ENCODE results near the gene SFMBT1.

SFMBT1 gene, protein sequence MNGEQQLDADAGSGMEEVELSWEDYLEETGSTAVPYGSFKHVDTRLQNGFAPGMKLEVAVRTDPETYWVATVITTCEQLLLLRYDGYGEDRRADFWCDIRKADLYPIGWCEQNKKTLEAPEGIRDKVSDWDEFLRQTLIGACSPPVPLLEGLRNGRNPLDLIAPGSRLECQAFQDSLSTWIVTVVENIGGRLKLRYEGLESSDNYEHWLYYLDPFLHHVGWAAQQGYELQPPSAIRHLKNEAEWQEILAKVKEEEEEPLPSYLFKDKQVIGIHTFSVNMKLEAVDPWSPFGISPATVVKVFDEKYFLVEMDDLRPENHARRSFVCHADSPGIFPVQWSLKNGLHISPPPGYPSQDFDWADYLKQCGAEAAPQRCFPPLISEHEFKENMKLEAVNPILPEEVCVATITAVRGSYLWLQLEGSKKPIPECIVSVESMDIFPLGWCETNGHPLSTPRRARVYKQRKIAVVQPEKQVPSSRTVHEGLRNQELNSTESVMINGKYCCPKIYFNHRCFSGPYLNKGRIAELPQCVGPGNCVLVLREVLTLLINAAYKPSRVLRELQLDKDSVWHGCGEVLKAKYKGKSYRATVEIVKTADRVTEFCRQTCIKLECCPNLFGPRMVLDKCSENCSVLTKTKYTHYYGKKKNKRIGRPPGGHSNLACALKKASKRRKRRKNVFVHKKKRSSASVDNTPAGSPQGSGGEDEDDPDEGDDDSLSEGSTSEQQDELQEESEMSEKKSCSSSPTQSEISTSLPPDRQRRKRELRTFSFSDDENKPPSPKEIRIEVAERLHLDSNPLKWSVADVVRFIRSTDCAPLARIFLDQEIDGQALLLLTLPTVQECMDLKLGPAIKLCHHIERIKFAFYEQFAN

DNA sequence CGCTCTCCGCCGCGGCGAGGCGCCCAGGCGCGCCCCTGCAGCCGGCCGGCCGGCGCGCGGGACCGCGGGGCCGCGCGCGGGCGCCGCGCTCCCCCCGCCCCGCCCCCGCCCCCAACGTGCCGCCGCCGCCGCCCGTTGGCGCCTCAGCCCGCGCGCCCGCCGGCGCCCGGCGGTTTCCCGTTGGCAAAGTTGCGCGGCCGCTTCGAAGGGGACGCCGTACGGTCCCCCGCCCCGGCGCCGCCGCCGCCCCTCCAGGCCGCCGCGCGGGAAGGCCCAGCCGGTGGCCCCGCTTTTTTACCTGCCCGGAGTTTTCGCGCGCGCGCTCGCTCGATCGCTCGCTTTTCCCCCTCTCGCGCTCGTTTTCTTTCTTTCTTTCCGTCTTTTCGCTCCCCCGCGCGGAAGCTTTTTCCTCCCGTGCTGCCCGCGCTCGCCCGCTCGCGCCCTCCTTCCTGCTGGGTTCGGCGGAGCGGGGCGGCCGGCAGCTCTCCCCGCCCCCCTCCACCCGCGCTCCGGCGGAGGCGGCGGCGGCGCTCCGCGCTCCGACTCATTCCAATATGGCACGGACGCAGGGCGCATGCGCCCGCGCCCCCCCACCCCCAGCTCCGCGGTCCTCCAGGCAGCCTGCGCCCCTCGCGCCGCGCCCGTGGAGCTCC lies at the start of gene SFMBT1:
Gene SFMBT1 (minus strand): TSS at position 556 of the 653 bp plus-strand sequence. CDS start 76,945 bp downstream, outside the sequence.
- peak; percentile 79 to 86 for DNase-seq

- no peak for DNase-seq
Measured at GRCh38 chr3:53092942-53093341, 47.1 kb upstream of the SFMBT1 start.

- DNase-seq: no peak
Measured at GRCh38 chr3:53092216-53092615, 46.3 kb upstream of the SFMBT1 start.

DNA sequence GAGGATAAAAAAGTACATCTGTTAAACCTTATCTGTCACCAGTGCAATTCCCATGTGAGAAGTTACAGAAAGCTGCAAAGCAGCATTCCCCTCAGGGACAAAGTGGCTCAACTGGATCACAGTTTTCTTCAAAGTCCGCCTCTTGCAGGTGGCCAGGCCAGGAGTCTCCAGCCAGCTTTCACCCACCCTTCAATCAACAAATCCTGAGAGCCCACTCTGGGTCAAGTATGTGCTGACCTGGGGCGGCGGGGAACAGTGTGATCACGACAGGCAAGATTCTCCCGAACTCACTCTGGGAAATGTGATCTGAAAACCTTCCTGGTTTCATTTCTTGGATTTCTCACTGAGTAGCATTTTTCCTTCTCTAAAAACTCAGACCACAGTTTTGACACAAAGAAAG lies 45.1 kb upstream of the SFMBT1 start:
- no peak for DNase-seq

DNA sequence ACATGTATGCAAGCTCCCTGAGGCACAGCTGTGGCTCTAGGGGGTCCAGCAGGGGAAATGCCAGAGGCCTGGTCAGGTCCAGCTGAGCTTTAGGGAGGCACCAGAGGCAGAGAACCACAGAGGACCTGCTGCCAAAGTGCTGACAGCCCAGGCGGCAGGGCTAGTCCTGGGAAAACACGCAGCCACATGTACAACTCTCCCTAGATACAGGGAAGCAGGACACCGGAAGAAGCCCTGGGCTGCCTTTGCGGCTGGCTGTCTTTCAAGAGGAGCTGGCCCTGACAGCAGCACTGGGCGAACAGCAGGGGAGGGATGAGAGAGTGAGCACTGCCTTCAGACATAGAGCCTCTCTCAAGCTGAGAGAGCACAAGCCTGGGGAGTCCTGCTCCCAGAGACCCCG lies 43.6 kb upstream of the SFMBT1 start:
- no peak for DNase-seq

GRCh38 chr3:53085476-53085875 lies 39.6 kb upstream of the SFMBT1 start:
- no peak for DNase-seq

DNA sequence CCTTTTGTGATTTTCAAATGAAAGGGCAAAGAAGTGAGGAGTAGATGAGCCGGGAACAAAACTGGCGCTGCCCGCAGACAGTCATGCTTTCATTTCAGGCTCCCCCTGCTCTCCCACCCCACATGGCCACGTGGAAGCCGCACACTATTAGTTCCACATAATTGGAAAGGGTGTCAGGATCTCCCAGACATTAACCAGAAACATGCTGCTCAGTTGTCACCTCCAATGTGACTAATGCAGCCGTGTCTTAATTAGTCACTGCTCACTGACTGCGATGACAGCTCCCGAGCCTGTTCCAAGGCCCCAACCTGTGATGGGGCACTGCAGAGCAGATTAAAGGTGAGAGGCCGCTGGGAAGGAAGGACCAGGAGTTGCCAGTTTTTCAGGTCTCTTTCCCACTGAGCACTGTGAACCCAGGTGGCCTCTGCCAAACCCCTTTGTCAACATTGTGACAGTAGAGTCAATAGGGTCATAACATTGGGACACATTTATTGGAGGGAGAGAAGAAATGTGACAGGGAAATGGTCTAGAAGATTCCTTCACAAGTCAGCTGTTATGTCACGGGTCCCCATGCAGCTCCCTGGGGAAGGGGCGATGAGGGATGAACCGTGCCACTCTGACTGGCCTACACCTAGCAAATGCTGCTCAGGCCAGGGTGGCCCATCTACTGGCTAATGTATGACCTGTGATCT lies 38.6 kb upstream of the SFMBT1 start:
- no peak for DNase-seq

DNA sequence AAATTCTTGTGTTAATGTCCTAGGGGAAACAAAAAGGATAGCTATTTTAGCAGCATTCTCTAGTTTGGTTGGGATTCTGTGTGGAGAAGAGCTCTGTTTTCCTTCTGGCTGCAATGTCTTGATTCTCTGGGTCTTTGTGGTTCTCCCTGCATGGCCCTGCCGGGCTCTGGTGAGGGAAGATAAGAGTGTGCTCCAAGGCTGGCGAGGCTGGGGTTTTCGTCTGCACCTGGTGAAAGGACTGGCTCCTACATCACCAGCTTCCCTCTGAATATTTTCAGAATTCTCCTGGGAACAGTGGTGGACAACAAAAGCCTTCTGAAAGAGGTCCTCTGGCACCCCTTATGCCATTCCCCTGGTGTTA lies 38.1 kb upstream of the SFMBT1 start:
- DNase-seq: no peak

DNA sequence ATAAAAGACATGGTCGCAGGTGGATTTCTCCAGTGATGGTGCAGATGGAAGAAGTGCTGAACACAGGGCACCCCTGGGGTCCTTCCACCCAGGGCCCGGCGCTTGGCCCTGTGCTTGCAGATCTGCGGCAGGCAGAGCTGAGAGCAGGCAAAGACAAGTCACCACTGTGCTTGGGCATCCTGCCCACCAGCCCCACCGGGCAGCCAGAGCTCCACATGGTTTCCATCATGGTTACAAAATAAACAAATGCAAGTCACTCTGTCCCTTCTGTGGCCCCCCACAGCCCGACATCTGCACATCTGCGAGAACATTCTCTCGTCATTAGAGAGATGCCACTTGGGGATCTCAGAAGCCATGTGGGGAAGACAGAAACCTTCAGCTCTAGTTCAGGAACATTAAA lies 37.6 kb upstream of the SFMBT1 start:
- DNase-seq: no peak

DNA sequence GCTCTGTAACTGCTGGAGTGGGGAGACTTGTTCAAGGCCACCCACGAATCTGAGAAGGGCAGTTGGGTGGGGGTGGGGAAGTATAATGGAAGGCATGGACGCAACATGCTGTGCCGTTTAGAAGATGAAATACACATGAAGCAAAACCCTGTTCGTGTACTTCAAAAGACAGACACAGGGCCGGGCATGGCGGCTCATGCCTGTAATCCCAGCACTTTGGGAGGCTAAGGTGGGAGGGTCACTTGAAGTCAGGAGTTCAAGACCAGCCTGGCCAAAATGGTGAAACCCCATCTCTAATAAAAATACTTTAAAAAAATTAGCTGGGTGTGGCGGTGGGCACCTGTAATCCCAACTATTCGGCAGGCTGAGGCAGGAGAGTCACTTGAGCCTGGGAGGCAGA lies 36.9 kb upstream of the SFMBT1 start:
- DNase-seq: no peak

GRCh38 chr3:53081318-53081717 lies 35.4 kb upstream of the SFMBT1 start:
- DNase-seq: no peak

DNA sequence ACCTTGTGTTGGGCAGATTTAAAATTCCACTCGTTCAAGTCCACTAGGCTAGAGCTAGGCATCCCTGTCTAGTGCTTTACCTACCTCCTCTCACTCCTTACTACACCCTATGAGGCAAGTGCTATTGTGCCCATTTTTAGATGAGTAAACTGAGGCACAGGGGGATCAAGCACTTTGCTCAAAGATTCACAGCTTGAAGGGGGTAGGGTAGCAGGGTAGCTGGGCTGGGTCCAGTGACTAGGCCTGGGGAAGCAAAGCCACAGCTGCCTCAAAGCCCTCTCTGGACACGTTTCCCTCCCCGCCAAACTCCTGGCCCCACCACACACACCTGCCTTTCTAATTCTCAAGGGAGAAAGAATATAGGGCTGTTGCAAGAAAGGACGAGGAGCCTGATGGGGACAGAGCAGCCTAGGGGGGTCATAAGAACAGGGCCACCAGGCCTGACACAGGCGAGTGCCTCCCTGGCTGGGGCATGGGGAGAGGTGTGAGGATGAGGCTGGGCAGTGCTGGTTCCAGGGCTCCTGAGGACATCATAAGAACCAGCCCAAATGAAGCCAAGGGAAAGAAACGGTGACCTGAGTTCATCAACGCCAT lies 34.8 kb upstream of the SFMBT1 start:
- no peak for DNase-seq

GRCh38 chr3:53079791-53080555 lies 34.1 kb upstream of the SFMBT1 start:
- DNase-seq: no peak

GRCh38 chr3:53079147-53079546 lies 33.3 kb upstream of the SFMBT1 start:
- DNase-seq: no peak

DNA sequence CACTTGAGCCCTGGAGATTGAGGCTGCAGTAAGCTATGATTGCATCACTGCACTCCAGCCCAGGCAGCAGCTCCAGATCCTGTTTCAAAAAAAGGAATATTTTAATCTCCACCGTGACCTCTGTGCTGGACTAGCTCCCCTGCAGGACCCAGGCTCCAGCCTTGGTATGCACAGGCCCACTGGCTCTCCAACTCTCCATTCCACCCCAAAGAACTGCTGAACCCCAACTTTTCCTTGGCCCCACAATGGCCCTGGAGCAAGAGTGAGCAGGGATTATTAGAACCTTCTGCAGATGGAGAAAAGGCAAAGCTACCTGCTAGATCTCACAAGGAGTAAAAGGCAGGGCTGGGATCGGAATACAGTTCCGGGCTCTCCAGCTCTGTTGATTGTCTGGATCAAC lies 32.8 kb upstream of the SFMBT1 start:
- DNase-seq: no peak

GRCh38 chr3:53077476-53078220 lies 31.8 kb upstream of the SFMBT1 start:
- DNase-seq: no peak

DNA sequence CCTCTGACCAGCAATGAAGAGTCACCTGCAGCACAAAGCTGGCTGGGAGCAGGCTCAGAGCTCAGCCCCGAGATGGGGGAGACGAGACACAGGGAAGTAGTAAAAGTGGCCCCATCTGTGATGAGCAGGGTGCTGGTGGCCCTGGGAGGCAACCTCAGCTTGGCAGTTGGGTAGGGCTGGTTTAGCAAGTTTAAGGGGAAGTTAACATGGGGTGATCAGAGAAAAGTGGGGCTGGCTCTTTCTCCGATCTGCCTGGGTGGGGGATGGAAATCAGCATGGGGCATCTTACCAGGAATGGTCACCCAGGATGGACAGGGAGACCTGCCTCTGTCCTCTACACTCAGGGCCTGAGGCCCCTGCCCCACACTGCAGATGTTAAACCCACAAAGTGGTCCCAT lies 29.9 kb upstream of the SFMBT1 start:
- no peak for DNase-seq

GRCh38 chr3:53074761-53075742 lies 29.2 kb upstream of the SFMBT1 start:
- DNase-seq: no peak

GRCh38 chr3:53074366-53074696 lies 28.5 kb upstream of the SFMBT1 start:
- no peak for DNase-seq
